HL-60/S4 treated with phorbol 12-myristate 13-acetate at 8.2 ng/mL for 4 days and 3 days (cell line): ENCODE results near the gene CNNM1.

Experiments
- in situ Hi-C: fragments of 300-500 bp; cut with MboI; formaldehyde crosslinking; loops from 2 replicates; pipeline ENCODE4 v1.15.0; 2022; ENCODE audit warnings: low sequenced_read_pairs

Gene CNNM1

GRCh38 chr10:99412099-99412498, 82.9 kb downstream of the CNNM1 start:
- in situ Hi-C loops, result no loop called here

GRCh38 chr10:99418910-99419624, 89.9 kb downstream of the CNNM1 start:
- in situ Hi-C loops, result no loop called here

- in situ Hi-C loops, result no loop called here
Measured at GRCh38 chr10:99419688-99420087, 90.5 kb downstream of the CNNM1 start.

GRCh38 chr10:99421233-99421739, 92.1 kb downstream of the CNNM1 start:
- in situ Hi-C loops, result no loop called here

GRCh38 chr10:99422529-99423096, 93.5 kb downstream of the CNNM1 start:
- in situ Hi-C loops, result no loop called here

- in situ Hi-C loops, result loop anchor here (25.0 kb wide), 1 partner anchor 288 kb away; no protein-coding TSS in a partner anchor
Measured at GRCh38 chr10:99424656-99425055, 95.5 kb downstream of the CNNM1 start.

- in situ Hi-C loops, result loop anchor here (25.0 kb wide), 1 partner anchor 287 kb away; no protein-coding TSS in a partner anchor
Measured at GRCh38 chr10:99425204-99425603, 96.0 kb downstream of the CNNM1 start.

GRCh38 chr10:99426689-99427088, 97.5 kb downstream of the CNNM1 start:
- in situ Hi-C loops, result loop anchor here (25.0 kb wide), 1 partner anchor 286 kb away; no protein-coding TSS in a partner anchor

- in situ Hi-C loops, result loop anchor here (25.0 kb wide), 1 partner anchor 285 kb away; no protein-coding TSS in a partner anchor
Measured at GRCh38 chr10:99427566-99428190, 98.5 kb downstream of the CNNM1 start.

GRCh38 chr10:99429517-99430095, 100.5 kb downstream of the CNNM1 start:
- in situ Hi-C loops, result loop anchor here (25.0 kb wide), 1 partner anchor 283 kb away; no protein-coding TSS in a partner anchor

GRCh38 chr10:99430116-99430450, 100.9 kb downstream of the CNNM1 start:
- in situ Hi-C loops, result loop anchor here (25.0 kb wide), 1 partner anchor 282 kb away; no protein-coding TSS in a partner anchor

- in situ Hi-C loops, result loop anchor here (25.0 kb wide), 1 partner anchor 282 kb away; no protein-coding TSS in a partner anchor
Measured at GRCh38 chr10:99430451-99431189, 101.5 kb downstream of the CNNM1 start, which contains the start of gene GOT1. Gene GOT1 (minus strand): TSS chr10:99430624. CDS start chr10:99430565, 59 bp downstream.

GRCh38 chr10:99431190-99431760, 102.1 kb downstream of the CNNM1 start:
- in situ Hi-C loops, result loop anchor here (25.0 kb wide), 1 partner anchor 281 kb away; no protein-coding TSS in a partner anchor

- in situ Hi-C loops, result loop anchor here (25.0 kb wide), 1 partner anchor 280 kb away; no protein-coding TSS in a partner anchor
Measured at GRCh38 chr10:99432047-99432446, 102.9 kb downstream of the CNNM1 start.

GRCh38 chr10:99432881-99433280, 103.7 kb downstream of the CNNM1 start:
- in situ Hi-C loops, result loop anchor here (25.0 kb wide), 1 partner anchor 279 kb away; no protein-coding TSS in a partner anchor

GRCh38 chr10:99433378-99434020, 104.3 kb downstream of the CNNM1 start:
- in situ Hi-C loops, result loop anchor here (25.0 kb wide), 1 partner anchor 279 kb away; no protein-coding TSS in a partner anchor

- in situ Hi-C loops, result loop anchor here (25.0 kb wide), 1 partner anchor 276 kb away; no protein-coding TSS in a partner anchor
Measured at GRCh38 chr10:99435986-99436638, 107.0 kb downstream of the CNNM1 start.

GRCh38 chr10:99438890-99439289, 109.7 kb downstream of the CNNM1 start:
- in situ Hi-C loops, result loop anchor here (25.0 kb wide), 1 partner anchor 273 kb away; no protein-coding TSS in a partner anchor
